ENCODE measurements around the gene HPCA. TPM values are rescaled to one million over a fixed set of nuclear protein-coding genes. Genes with fewer than 3 reads are reported as not detected.

Gene HPCA
- total and polyA plus RNA-seq, 2 donors (not counting 1 experiment from before 2014, with no cell fraction given): 0.33 TPM; not detected in 1

- H3K9ac ChIP-seq (ENCODE audit: insufficient read depth, low read length): no peak overlapping the region
- H4K20me1 ChIP-seq (ENCODE audit: control insufficient read depth, extremely low read depth, insufficient read depth, low read length): no peaks in the 10 kb centered on the region
- no peak overlapping the region for H2AFZ ChIP-seq (ENCODE audit: low read length)
- peaks cover 36% of the 10 kb centered on the region for H3K27me3 ChIP-seq (ENCODE audit: control insufficient read depth, insufficient read depth, low read length)
- TF ChIP-seq EZH2 (IDR thresholded peaks at IDR 0.05; ENCODE audit: low read length, missing control alignments) (no peak), CTCF (conservative IDR thresholded peaks at IDR 0.05 in 1 of 2, IDR thresholded peaks at IDR 0.05 in 1 of 2; ENCODE audit: low read depth in 1 of 2, low read length in 2 of 2) (no peak)
- no peaks in the 10 kb centered on the region for H3K36me3 ChIP-seq (ENCODE audit: control insufficient read depth, insufficient read depth, low read length)
- H3K4me2 ChIP-seq (ENCODE audit: extremely low read depth, insufficient read depth, low read length): no peak overlapping the region
- no peak for DNase-seq (ENCODE audit: low read depth in 2 of 2)
- H3K4me1 ChIP-seq (ENCODE audit: control insufficient read depth, extremely low read depth, insufficient read depth, low read length): no peaks in the 10 kb centered on the region
- H3K9me3 ChIP-seq (ENCODE audit: control insufficient read depth, insufficient read depth, low read depth, low read length): no peaks in the 10 kb centered on the region
- H3K79me2 ChIP-seq (ENCODE audit: control insufficient read depth, insufficient read depth, low read length): no peaks in the 10 kb centered on the region
- H3K4me3 ChIP-seq (replicated peaks in 1 of 4; ENCODE audit: control extremely low read depth in 1 of 4, insufficient read depth in 1 of 4, low read depth in 3 of 4, low read length in 4 of 4): no peak overlapping the region
- no peak overlapping the region for H3K27ac ChIP-seq (ENCODE audit: insufficient read depth, low read length)
Observed at GRCh38 chr1:32888677-32889420, 2.6 kb downstream of the HPCA start.

- Histone ChIP-seq H3K4me2 (ENCODE audit: extremely low read depth, insufficient read depth, low read length) (no peak overlapping the region), H4K20me1 (ENCODE audit: control insufficient read depth, extremely low read depth, insufficient read depth, low read length) (no peaks in the 10 kb centered on the region), H3K9ac (ENCODE audit: insufficient read depth, low read length) (no peak overlapping the region), H2AFZ (ENCODE audit: low read length) (no peak overlapping the region), H3K4me1 (ENCODE audit: control insufficient read depth, extremely low read depth, insufficient read depth, low read length) (no peaks in the 10 kb centered on the region), H3K9me3 (ENCODE audit: control insufficient read depth, insufficient read depth, low read depth, low read length) (no peaks in the 10 kb centered on the region), H3K27ac (ENCODE audit: insufficient read depth, low read length) (no peak overlapping the region), H3K4me3 (replicated peaks in 1 of 4; ENCODE audit: control extremely low read depth in 1 of 4, insufficient read depth in 1 of 4, low read depth in 3 of 4, low read length in 4 of 4) (no peak overlapping the region), H3K27me3 (ENCODE audit: control insufficient read depth, insufficient read depth, low read length) (peaks cover 32% of the 10 kb centered on the region), H3K36me3 (ENCODE audit: control insufficient read depth, insufficient read depth, low read length) (no peaks in the 10 kb centered on the region), H3K79me2 (ENCODE audit: control insufficient read depth, insufficient read depth, low read length) (no peaks in the 10 kb centered on the region)
- TF ChIP-seq EZH2 (IDR thresholded peaks at IDR 0.05; ENCODE audit: low read length, missing control alignments) (no peak), CTCF (conservative IDR thresholded peaks at IDR 0.05 in 1 of 2, IDR thresholded peaks at IDR 0.05 in 1 of 2; ENCODE audit: low read depth in 1 of 2, low read length in 2 of 2) (no peak)
- DNase-seq (ENCODE audit: low read depth in 2 of 2): no peak
Observed at GRCh38 chr1:32889731-32890278, 3.5 kb downstream of the HPCA start.

- DNase-seq (ENCODE audit: low read depth in 2 of 2): no peak
- TF ChIP-seq EZH2 (IDR thresholded peaks at IDR 0.05; ENCODE audit: low read length, missing control alignments): no peak
- TF ChIP-seq CTCF (conservative IDR thresholded peaks at IDR 0.05 in 1 of 2, IDR thresholded peaks at IDR 0.05 in 1 of 2; ENCODE audit: low read depth in 1 of 2, low read length in 2 of 2): no peak
- Histone ChIP-seq H3K4me3 (replicated peaks in 1 of 4; ENCODE audit: control extremely low read depth in 1 of 4, insufficient read depth in 1 of 4, low read depth in 3 of 4, low read length in 4 of 4) (no peak overlapping the region), H3K27ac (ENCODE audit: insufficient read depth, low read length) (no peak overlapping the region), H4K20me1 (ENCODE audit: control insufficient read depth, extremely low read depth, insufficient read depth, low read length) (no peaks in the 10 kb centered on the region), H3K4me2 (ENCODE audit: extremely low read depth, insufficient read depth, low read length) (no peak overlapping the region), H3K36me3 (ENCODE audit: control insufficient read depth, insufficient read depth, low read length) (no peaks in the 10 kb centered on the region), H3K27me3 (ENCODE audit: control insufficient read depth, insufficient read depth, low read length) (peaks cover 25% of the 10 kb centered on the region), H2AFZ (ENCODE audit: low read length) (no peak overlapping the region), H3K9me3 (ENCODE audit: control insufficient read depth, insufficient read depth, low read depth, low read length) (no peaks in the 10 kb centered on the region), H3K79me2 (ENCODE audit: control insufficient read depth, insufficient read depth, low read length) (no peaks in the 10 kb centered on the region), H3K9ac (ENCODE audit: insufficient read depth, low read length) (no peak overlapping the region), H3K4me1 (ENCODE audit: control insufficient read depth, extremely low read depth, insufficient read depth, low read length) (no peaks in the 10 kb centered on the region)
Observed at GRCh38 chr1:32890516-32891240, 4.4 kb downstream of the HPCA start.
